NCI-H1105 treated with DMSO at 0.1 percent for 48 hours (cell line): Measurements from ENCODE around the gene CFAP100.

Experiments used
- DNase-seq: peaks from one replicate; lab custom pipeline; 2025; lab: John Stamatoyannopoulos, UW

CFAP100 gene

DNA sequence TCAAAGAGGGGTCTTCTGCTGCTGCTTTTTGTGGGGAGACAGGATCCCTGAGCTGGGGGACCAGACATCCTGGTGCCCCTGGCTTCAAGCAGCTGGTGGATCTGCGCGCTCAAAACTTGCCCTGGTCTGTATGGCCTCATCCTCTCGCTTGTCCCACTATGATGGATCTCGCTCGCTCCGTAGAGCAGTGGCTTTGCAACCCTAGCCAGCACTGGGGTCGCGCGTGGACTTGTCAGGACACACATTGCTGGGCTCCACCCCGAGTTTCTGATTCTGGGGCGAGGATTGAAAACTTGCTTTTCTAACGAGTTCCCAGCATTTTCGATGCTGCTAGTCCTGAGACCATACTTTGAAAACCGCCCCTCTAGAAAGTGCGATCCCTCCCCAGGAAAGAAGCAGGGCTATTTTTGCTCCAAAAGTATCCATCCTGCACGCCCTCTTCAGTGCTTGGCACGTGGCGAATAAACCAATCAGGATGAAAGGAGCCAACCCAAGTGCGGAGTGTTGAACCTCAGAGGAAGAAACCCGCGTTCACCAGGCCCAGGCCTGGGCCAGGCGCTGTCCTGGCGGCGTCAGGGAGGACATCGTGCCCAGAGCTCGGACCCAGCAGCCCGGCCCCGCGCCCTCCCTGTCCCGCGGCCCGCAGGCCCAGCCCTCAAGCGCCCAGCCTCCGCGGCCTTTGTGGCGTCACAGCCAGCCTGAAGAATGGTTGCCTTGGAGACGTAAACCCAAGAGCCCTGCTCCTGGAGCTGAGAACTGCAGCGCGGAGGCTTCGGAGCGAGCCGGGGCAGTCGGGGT lies at the start of gene CFAP100:
Gene CFAP100 (plus strand): TSS at position 731 of the 798 bp plus-strand sequence. CDS start 1,092 bp downstream, outside the sequence.
- DNase-seq, result peak; percentile 25

DNA sequence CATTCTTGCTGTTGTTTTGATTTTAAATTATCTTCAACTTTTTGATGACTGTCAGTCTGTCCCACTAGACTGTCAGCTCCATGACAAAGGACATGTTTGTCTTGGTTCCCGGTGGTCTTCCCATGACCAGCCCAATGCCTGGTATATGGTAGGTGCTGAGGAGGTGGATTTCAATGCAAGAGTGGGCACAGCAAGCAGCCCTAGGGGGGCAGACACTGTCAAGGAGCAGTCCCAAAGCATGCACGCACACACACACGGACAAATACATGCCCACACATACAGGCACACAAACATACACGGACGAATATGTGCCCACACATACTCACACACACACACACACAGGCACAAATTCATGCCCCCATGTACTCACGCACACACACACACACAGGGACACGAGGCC lies 49.5 kb upstream of the CFAP100 start:
- no peak for DNase-seq

DNA sequence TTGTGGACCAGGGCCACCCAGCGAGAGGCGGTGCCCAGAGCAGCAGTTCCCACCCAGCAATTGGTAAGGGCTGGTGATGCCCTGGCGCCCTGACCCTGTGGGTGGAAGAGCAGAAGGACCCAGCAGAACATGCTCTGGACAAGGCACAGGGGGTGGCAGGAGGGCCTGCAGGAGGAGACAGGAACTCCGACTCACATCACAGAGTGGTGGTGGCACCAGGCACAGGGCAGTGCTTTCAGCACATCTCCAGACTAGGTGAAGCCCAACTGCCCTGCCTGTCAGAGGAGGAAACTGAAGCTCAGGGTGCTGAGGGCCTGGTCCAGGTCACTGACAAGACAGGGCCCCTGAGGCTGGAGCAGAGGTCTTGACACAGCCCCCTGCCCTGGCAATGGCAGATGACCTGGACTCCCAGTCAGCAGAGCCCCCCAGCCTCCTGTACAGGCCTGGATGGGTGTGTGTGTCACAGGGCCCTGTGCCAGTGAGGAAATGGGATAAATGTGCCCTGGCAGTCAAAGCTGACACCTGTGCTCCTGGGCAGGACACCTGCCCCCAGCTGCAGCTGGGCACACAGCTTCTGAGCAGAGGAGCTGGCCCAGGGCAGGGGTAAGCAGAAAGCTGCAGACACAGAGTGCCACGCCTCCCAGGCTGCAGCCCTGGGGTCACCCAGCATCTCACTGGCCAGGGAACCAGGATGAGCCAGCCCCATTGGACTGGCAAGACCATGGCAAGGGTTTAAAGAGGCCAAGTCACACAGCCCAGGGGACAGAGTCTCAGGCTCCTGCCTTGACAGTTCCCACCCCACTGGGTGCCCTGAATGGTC lies 48.9 kb upstream of the CFAP100 start:
- no peak for DNase-seq

DNA sequence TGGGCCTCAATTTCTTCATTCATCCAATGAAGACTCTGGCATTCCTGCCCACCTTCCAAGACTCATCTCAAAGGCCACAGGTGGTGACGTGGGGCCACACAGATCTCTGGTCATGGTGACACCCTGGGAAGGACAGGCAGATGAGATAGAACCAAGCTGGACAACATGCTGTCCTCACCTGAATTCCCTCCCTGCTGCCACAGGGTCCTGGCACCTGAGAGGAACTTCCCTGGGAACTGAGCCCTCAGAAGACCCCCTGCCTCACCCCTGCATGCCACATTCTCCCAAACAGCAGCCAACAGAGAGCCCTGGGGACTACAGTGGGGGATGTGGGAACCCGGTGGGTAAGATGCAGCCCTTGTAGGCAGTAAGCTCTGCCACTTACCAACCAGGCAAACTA lies 48.2 kb upstream of the CFAP100 start:
- DNase-seq, result no peak

DNA sequence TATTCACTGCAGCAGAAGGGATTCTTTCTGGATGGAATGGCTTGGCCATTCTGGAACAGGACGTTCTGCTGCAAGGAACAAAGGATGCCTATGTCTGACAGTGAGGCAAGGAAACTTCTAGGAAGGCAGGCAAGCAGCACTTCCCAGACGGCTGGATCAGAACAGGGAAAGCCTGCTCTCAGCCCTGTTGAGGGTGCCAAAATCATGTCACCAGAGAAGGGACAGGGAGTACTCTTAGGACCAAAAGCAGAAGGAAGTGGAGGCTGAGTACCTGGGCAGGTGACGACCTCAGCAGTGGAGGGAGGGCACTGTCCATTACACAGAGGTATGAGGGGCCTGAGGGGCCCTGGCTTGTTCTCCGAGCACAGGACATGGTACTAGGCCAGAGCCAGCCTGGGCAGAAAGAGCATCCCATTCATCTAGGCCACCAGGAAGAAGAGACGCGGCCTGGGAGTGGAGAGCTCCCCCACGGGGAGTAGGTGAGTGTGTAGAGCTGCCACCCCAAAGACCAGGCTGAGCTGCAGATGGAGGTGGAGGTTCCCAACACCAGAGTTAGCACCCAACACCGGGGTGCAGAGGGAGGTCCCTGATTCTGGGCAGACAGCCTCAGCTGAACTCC lies 47.1 kb upstream of the CFAP100 start:
- no peak for DNase-seq

DNA sequence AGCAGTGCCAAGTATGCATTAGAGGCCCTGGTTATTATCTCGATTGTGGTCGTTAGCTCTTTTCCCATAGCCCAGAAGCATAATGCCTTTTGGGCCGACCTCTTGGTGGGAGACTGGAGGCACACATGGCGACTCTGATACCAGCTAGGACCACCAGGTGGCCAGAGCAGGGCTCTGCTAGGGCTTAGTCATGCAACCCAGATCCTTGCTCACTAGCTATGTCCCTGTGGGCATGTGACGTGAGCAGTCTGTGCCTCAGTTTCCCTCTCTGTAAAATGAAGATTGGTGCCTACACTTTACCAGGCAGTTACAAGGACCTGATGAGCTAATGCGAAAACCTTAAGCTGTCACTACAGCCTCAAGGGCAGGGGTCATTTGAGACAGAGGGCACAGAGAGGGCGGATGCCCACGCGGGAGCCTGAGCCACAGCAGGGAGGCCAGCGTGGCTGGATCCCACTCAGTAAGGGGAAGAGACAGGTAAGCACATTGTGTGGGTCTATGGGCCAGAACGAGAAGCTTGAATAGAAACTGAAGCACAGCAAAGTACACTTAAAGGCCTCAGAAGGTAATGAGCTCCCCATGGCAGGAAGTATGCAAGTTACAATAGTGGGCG lies 46.3 kb upstream of the CFAP100 start:
- DNase-seq, result no peak

DNA sequence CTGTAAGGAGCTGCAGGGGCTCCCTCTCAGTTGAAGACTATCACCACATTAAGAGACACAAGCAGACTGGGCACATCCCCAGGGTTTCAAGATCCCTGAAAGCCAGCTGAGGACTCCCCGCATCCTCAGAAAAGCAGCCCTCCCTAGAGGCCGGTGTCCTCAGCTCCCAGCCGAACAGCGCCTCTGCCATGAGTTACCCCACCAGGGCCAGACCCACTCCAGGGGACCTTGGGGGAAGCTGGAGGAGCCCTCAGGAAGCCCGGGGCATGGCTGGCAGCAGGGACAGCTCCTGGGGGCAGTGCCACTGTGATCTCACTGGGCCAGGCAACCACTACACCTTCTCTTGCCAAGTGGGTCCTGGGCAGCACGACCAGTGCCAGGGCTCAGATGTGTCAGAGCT lies 45.6 kb upstream of the CFAP100 start:
- no peak for DNase-seq

DNA sequence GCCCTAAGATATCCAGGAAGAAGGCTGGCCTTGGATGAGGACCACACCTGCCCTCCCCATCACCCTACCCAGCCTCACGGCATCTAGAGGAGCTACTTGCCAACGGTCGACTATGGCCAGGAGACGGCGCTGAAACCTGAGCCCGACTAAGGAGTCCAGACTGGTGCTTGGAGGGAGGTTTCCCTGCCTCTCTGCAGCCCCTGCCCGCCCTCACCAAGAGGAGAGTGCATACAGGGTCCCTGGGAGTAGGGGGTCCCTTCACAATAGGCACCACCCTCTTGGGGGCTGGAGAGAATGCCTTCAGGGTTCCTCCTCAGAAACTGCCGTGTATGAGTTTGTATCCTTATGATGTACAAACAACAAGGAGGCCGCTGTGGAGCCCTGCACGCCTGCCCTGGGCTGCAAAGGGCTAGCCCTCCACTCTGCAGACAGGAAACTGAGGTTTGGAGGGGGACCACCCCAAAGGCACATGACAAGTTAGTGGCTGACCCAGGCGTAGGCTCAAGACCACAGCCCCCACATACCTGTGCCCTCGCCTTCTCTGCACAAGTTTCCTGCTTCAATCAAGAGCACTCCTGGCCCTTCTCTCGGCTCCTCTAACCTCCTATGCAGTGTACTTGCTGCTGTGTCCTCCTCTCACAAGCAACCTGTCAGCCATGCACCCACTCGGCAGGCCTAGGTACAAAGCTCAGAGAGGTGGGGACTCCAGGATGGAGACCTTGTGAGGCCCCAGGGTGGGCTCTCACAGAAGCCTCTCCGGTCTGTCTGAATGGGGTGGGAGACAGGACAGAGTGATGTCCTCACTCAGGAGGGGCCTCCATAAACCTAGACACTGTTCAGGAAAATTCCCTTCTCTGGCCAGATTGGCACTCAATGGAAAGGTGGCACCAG lies 44.9 kb upstream of the CFAP100 start:
- no peak for DNase-seq

DNA sequence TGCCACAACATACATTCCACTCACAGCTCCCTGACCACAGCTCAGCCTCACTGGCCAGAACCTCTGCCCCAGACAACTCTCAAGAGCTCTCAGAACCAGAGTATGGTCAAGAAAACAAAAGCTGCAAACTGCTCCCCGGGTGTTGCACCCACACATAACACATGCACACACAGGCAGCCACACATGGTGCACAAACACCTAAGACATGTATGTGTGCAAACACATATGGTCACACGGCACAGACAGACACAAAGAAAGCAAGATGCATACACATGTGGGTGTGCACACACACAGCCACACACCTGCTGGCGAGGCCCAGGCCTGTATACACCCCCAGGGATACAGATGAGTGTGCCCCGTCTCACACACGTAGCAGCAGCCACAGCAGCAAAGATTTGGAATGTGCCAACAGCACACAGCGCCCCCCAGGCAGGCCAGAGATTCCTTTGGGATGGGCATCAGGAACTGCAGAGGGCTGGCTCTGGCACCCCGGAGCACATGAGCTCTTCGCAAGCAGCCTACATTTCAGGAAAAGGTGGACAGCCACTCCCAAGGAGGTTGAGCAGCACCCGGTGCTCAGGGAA lies 44.1 kb upstream of the CFAP100 start:
- no peak for DNase-seq

DNA sequence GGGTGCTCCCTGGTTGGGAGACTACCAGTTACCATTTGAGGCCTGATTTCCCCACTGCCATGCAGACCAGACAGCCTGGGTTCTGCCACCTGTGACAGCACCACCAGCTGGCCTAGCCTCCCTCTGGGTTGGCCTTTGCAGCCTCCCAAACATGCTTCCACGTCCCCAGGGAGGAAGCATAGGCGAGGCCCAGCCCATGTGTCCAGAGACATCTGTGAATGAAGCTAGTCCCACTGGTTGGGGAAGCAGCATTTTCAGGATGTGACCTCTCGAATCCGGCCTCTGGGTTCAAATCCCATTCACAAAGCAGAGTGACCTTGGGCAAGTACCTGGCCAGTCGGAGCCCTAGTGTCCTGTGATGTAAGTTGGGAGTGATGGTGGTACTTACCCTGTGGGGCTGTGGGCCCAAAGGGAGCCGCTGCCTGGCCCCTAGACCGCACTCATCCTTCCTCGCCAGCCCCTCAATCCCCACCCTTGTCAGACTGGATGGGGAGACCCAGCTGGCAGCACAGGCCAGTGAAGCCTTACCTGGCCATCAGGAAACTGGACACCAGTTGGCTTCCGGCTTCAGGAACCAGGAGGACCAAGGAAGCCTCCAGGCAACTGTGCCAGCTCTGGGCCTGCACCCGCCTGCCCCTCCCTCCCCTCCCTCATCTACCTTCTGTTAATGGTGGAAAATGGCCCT lies 43.5 kb upstream of the CFAP100 start:
- DNase-seq, result no peak

DNA sequence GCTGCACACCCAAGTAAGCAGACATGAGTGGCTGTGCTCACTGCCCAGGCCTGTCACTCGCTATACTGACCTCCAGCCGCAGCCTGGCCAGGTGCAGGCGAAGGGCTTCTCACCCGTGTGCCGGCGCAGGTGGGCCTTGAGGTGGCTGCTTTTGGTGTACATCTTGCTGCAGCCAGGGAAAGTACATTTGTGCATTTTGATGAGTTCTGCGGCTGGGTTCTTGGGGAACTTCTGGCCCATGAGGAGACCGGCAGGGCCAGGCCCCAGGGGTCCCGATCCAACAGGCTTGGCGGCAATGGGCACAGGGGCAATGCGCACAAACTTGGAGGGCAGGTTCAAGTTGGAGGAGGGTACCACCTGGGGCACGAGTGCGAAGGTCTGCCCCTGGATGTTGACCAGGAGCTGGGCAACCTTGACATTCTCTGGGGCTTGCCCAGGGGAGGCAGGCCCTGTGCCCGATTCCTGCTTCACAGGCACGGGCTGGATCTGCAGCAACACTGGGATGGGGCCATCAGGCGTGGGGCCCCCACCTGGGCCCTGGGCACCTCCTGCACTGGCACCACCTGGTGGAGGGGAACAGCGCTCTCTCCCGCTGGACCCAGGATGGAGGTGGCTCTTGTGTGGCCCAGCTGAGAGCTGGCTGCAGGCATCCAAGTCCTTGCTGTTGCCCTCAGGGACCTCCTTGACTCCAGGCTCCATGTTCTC lies 42.8 kb upstream of the CFAP100 start:
- DNase-seq, result no peak

DNA sequence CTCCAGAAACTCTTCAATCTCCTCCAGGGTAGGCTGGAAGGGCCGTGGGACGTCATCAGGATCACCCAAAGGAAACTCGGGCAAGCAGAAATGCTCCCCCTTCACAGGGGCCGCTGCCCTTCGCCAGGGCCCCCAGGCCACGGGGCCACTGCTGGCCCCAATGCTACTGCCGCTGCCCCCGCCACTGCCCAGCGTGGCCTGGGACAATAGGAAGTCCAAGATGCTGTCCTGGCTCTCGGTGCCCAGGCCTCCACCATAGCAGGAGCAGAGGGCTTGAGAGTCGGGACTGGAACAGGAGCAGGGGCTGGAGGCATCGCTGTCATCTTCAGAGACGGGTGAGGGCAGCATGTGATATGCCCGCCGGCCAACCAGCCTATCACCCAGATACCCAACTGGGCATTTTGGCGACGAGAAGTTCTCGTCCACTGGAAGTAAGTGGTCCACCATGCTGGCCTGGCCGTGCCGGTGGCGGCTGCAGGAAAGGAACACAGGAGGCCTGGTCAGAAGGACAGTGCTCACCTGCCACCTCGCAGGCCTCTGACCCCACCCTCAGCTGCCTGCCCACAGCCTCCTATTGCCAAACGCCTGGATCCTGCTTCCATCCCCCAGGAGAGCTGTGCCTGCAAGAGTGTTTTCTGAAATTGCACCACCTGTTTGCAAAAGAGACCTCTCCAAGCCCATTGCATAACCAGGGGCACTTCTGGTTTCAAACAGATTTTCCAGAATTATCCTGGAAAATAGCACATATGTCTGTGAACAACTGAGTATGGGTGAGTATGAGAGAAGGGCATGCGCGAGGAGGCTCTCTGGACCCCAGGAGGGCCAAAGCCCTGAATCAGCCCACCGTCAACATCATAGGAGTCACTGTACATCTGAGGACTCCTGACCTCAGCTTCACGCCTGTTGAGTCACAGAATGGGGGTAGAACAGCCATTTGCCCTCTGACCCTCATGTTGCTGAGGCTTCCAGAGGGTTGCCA lies 41.9 kb upstream of the CFAP100 start:
- DNase-seq, result no peak

DNA sequence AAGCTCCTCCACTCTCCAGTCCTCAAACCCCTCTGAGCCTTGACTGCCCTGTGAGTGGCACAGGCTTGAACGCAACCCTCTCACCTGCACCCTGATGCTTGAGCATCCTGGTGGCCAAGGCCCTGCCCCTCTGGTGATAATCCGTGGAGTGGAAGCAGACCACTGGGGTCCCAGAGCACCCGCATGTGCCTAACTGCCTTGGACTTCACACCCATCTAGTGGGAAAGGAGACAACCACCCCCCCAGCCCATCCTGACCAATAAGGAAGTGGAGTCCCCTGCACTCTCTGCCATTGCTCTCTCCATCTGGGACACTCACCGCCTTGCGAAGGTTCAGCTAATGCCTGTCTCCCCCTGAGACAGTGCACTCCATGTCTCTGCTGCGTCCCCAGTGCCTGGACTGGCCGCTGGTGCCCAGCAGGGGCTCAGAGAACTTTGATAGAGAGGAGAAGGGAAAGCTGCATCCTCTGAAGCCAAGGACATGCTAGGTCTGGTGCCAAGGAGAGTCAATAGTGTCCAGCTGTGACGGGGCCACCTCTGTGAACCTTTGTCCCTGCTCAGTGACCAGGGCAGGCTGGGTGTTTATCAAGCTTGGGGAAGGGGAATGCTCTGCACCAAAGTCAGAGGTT lies 40.9 kb upstream of the CFAP100 start:
- DNase-seq, result no peak

DNA sequence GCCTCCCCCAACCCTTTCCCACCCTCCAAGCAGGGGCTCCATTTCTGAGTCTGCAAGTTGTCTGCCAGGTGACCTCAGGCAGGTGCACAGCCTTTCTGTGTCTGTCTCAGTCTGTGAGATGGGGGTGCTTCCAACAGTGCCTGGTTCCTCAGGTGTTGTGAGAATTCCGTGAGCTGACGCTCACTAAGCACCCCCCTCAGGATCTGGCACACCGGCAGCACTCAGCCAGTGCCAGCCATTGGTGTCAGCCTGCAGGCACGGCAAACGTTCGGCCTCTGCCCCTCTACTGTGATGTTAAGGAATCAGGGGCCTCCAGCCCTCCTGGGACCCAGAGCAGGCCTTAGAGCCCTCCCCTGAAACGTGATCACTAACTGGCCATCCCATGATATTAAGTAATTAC lies 39.9 kb upstream of the CFAP100 start:
- no peak for DNase-seq

DNA sequence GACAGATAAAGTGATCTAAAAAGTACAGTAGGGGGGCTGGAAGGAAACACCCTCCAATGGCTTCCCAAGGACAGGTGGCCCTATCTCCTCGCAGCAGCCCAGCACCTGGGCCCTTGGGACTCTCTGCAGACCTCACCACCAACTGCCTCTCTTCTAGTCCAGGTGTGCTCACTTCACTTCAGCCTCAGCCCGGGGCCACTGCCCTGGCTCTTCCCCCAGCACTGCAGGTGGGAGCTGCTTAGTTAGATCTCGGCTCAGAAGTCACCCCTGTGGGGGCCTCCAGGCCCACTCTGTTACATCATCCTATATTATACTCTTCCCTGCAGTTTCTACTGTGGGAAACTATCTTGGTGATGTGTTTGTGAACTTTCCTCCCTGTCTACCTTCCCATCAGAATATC lies 39.5 kb upstream of the CFAP100 start:
- no peak for DNase-seq

DNA sequence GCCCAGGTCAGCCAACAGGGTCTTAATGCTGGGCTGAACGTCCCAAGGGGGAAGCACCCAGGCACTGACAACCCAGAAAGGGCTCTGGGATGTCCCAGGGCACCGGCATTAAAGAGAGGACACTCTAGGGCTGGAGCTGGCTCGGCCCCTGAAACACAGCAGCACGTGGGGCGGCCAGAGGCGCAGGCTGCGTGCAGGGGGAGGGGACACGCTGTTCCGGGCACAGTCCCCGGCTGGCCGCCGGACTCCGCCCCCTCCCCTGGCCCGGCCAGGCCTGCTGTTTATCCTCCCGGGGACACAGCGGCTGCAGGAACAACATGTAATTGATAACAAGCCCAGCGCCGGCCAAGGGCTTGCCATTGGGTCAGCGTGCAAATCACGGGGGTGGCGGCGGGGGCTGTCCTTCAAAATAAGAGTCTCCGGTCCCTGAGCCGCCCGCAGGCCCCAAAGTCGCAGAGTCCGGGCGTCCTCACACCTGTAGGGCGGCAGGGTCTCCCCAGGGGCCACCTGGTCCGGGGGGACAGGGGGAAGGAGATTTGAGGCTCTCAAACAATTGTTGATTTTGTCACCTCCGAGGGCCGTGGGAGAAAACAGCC lies 38.8 kb upstream of the CFAP100 start:
- DNase-seq, result peak; percentile 73

DNA sequence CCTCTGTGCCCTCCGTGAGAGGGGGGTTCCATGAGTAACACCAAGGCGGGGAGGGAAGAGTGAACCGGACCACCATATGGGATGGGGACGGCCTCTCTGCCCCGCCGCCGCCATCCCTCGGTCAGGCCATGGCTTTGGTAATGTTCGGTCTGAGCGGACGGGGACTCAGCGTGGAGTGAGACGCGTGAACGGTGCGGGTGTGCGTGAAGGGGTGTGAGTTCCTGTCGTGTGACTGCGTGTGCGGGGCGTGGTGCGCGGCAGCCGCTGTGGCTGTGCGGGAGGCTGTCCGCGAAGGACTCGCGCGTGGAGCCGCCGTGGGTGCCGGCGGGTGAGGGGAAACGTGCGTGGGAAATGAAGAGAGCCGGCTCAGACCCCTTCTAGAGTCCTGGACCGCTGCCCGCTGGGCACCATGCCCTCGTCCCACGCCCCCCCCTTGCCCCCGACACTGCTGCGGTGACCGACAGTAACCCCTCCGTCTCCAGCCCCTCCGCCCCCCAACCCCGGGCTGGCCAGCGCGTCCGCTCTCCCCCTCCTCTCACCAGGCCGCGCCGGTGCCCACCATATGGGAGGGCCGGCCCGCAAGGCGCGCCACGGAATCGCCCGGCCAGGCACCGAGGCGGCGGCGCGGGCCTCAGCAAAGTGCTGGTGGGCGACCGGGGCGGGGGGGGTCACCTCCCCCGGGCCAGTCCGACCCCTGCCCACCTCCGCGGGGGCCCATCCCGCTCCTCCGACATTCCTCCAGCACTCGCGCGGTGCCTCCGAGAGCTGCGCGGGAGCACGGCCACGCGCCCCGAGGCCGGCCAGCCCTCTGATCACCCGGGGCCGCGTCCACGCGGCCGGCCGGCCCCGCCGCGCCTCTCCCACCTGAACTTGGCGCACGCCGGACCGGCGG lies 38.1 kb upstream of the CFAP100 start:
- no peak for DNase-seq
